GM12864 (cell line): ENCODE results near the gene IL1RL1.

Experiments used
- DNase-seq: peaks from one replicate; pipeline ENCODE4 v3.0.0-alpha.2; 2011; ENCODE audit warnings: low read depth
- H3K4me3 ChIP-seq: 2 replicates; pipeline ENCODE4 v1.5.1; 2011; ENCODE audit warnings: mild to moderate bottlenecking, low read depth, low read length, control low read depth
- TF ChIP-seq, protein P1 (sequence below): IDR thresholded peaks from 2 replicates; pipeline ENCODE4 v1.5.1; 2011; ENCODE audit warnings: low read depth, mild to moderate bottlenecking, moderate library complexity, low read length, control low read depth, inconsistent platforms; ENCODE audit errors: missing control alignments

IL1RL1 gene

DNA sequence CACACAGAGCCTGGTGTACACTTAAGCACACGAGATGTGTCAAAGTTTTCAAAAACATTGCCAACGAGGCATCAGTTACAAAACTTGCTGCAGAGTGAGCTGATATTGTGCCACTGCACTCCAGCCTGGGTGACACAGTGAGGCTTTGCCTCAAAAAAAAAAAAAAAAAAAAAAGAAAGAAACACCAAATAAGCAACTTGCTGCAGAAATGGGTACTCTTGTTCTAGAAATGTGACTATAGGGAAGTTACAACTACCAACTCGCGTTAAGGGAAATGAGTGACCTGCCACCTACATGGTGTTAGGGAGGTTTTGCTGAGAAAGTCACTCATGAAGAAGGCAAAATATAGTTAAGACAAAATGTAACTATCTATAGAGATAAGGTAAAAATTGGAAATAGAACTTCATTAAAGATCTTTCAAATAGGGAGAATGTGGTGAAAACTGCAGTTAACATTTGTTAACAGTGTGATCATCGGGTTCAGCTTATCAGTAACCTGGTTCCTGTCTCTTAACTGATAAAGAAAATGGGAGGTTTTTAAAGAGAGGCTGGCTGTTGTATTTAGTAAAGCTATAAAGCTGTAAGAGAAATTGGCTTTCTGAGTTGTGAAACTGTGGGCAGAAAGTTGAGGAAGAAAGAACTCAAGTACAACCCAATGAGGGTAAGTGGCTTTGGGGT lies at the start of gene IL1RL1:
Gene IL1RL1, plus strand, starts transcription at position 600 of the 677 bp plus-strand sequence. CDS start 26,702 bp downstream, outside the sequence.
- TF ChIP-seq, protein P1, sequence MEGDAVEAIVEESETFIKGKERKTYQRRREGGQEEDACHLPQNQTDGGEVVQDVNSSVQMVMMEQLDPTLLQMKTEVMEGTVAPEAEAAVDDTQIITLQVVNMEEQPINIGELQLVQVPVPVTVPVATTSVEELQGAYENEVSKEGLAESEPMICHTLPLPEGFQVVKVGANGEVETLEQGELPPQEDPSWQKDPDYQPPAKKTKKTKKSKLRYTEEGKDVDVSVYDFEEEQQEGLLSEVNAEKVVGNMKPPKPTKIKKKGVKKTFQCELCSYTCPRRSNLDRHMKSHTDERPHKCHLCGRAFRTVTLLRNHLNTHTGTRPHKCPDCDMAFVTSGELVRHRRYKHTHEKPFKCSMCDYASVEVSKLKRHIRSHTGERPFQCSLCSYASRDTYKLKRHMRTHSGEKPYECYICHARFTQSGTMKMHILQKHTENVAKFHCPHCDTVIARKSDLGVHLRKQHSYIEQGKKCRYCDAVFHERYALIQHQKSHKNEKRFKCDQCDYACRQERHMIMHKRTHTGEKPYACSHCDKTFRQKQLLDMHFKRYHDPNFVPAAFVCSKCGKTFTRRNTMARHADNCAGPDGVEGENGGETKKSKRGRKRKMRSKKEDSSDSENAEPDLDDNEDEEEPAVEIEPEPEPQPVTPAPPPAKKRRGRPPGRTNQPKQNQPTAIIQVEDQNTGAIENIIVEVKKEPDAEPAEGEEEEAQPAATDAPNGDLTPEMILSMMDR: no peak
- no peak for DNase-seq
- H3K4me3 ChIP-seq: no peak within 1 kb of the TSS

DNA sequence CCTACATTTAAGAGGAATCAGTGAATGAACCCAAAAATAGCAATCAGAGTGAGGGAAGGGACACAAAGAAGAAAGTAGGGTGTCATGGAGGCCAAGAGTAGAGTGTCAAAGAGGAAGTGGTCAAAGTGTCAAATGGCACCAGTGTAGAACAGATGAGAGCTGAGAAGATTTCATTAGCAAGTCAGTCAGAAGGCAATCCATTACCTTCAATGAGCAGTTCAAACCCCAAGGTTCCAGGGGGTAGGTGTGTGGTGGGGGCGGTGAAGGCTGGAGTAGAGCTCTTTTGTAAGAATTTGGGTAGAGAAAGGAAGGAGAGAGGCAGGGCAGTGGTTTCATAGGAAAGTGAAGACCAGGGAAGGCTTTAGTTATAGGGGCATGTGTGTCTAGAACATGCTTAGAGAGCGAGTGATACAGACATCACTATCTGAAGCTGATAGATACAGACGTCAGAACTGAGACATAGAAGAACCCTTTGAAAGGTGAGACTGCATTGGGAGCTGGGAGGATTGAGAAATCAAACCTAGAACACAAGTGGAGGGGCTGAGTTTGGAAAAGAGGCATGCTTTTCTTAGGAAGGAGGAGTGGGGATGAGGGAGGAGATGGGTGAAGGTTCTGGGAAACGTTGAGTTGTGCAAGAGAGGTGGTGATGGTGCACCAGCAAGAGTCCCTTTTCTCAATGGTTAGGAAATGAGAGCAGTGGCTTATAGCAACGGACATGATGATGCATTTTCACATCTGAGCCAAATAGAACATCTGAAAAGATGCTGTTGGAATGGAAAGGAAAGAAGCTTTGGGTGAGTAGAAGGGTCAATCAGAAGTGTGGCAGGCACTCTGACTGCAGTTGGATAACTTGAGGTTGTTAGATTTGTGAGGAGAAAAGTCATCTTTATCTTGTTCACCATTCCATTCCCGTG lies 48.9 kb upstream of the IL1RL1 start:
- TF ChIP-seq, protein P1: no peak
- H3K4me3 ChIP-seq: no peak overlapping the region
- no peak for DNase-seq

DNA sequence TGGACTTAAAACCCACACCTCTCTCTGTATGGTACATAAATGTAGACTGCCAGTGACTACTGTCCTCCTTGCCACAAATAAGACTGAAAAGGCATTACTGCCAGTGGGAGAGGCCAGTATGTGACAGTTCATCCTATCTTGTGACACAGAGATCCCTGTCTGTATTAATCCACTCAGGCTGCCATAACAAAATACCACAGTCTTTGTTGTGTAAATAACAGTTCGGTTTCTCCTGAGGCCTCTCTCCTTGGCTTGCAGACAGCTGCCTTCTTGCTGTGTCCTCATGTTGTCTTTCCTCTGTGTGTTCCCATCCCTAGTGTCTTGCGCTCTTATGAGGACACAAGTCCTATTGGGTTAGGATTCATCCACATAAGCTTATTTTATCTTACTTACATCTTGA lies 46.4 kb upstream of the IL1RL1 start:
- no peak overlapping the region for H3K4me3 ChIP-seq
- TF ChIP-seq, protein P1: no peak
- DNase-seq: no peak

DNA sequence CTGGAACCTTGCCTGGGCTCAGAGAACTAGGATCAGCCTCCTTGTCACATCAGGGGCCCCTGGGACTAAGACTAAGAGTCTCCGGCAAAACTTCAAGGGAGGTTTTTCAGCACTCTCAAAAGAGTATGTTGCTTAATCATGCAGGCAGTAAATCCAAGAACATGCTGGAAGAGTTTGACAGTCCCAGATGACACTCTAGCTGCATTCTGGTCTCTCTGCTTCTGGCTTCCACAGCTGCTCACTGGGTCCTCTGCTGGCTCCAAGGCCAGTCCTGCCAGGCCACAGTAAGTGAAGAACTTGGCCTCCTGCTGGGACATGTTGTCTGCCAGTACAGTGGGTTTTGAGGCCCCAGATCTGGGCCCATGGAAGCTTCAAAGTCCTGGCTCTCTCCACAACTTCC lies 45.2 kb upstream of the IL1RL1 start:
- TF ChIP-seq, protein P1: no peak
- DNase-seq: no peak
- no peak overlapping the region for H3K4me3 ChIP-seq

DNA sequence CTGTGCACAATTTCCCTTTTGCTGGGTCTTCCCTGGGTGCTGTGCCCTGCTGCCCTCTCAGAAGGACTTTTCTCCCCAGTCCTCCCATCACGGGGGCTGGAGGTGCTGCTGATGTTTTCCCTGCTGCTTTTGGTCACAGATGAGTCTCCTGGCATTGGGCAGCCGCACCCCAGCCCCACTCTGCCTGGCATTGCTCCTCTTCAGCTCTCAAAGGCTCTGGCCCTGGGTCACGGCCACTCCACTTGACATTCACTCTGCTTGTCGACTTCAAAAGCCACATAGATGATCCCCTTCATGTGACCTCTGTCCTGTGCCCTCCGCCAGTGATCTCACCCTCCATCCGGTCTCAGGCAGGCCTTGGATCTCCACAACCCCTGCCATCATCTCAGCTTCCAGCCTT lies 43.6 kb upstream of the IL1RL1 start:
- no peak for DNase-seq

DNA sequence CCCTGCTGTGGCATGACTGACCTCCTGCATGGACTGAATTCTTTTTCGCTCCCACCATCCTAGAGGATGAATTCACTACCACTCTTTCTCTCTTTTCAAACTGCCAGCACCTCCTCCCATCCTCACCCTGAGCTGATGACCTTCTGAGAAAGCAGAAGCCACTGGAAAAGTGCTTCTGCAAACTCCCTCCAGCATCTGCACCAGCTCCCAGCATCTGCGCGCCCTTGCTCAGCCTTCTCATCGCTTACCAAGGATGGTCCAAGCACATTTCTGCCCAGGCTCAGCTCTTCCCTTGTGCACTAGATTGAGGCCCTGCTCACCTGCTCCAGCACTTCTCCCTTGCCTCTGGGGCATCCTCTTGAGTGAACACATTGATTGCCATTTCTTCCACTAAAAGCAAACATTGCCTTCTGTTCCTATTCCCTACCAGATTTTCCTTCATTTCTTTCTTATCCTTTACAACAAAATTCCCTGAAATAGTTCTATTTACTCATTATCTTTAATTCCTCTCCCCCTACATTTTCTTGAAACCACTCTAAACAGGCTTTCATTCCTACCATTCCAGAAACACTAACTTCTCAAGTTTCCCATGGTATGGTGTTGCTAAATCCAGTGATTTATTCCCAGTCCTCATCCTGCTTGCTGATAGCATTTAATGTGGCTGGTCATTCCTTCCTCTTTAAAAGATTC lies 42.7 kb upstream of the IL1RL1 start:
- no peak for DNase-seq
- H3K4me3 ChIP-seq: no peak overlapping the region
- TF ChIP-seq, protein P1: no peak

More for the DNA sequence above, 43.6 kb upstream of the IL1RL1 start:
- TF ChIP-seq, protein P1: no peak
- H3K4me3 ChIP-seq: no peak overlapping the region
